ENCODE results near the gene RNFT2. TPM values are rescaled to one million over a fixed set of nuclear protein-coding genes. Genes with fewer than 3 reads are reported as not detected.

The RNFT2 gene
- polyA plus RNA-seq, 6 donors from 2014 or later: 1.4 to 3.5 (median 2.5) TPM

DNA sequence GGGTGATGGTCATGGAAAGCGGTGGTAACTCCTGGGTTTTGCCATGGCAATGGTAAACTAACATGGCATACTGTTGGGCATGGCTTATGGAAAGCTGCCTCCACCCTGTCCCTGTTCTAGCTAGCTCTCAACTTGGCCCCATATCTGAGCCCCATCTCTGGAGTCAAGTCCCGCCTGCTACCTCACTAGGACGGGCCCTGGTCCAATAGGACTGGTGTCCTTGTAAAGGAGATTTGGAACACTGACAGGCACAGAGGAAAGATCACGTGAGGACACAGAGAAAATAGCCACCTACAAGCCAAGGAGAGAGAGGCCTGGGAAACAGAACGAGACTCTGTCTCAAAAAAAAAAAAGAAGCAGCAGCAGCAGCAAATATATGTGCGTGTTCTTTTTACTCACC is 59.8 kb downstream of the RNFT2 start:
- H3K4me1 Mint-ChIP-seq: peaks cover 11 to 12% (median 12%) of the 10 kb centered on the region in 3 donors
- peaks cover 4 to 24% of the 10 kb centered on the region in 2 donors for H3K36me3 Mint-ChIP-seq
- peak overlapping the region in 2 of 8 donors; percentile 4 to 41 for H3K4me3 Mint-ChIP-seq
- no peaks in the 10 kb centered on the region for H3K27me3 Mint-ChIP-seq
- no peak for ATAC-seq (ENCODE audit: low read depth in 2 of 2)
- H3K9me3 Mint-ChIP-seq: peaks cover 0 to 39% (median 22%) of the 10 kb centered on the region in 7 donors
- H3K27ac Mint-ChIP-seq: peak overlapping the region in 1 of 6 donors; percentile 93
- no peak for DNase-seq

DNA sequence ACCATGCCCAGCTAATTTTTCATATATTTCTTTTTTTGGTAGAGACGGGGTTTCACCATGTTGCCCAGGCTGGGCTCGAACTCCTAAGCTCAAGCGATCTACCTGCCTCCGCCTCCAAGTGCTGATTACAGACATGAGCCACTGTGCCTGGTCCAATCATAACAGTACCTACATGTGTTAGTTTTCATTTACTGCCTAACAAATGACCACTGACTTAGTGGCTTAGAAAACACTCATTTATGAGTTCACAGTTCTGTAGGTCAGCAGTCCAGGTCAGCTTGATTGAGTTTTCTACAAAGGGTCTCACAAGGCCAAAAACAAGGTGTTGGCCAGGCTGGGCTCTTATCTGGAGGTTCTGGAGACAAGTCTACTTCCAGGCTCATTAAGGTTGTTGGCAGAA is 60.6 kb downstream of the RNFT2 start:
- Mint-ChIP-seq H3K9me3 (peaks cover 0 to 39% (median 24%) of the 10 kb centered on the region in 7 donors), H3K4me1 (peaks cover 13 to 19% (median 18%) of the 10 kb centered on the region in 3 donors), H3K27ac (peak overlapping the region in 1 of 6 donors; percentile 47), H3K4me3 (no peak overlapping the region), H3K36me3 (peaks cover 4 to 24% of the 10 kb centered on the region in 2 donors), H3K27me3 (no peaks in the 10 kb centered on the region)
- ATAC-seq (ENCODE audit: low read depth in 2 of 2) (no peak), DNase-seq (no peak)

DNA sequence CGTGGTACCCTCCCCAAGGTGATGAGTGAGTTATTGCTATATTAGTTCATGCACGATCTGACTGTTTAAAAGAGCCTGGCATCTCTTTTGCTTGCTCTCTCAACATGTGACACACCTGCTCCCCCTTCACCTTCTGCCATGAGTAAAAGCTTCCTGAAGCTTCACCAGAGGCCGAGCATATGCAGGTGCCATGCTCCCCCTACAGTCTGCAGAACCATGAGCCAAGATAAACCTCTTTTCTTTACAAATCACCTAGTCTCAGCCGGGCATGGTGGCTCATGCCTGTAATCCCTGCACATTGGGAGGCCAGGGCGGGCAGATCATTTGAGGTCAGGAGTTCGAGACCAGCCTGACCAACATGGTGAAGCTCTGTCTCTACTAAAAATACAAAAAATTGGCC is 61.8 kb downstream of the RNFT2 start:
- Mint-ChIP-seq H3K27me3 (no peaks in the 10 kb centered on the region), H3K27ac (peak overlapping the region in 2 of 6 donors; percentile 69 to 92), H3K4me1 (peaks cover 18 to 31% (median 30%) of the 10 kb centered on the region in 3 donors)

DNA sequence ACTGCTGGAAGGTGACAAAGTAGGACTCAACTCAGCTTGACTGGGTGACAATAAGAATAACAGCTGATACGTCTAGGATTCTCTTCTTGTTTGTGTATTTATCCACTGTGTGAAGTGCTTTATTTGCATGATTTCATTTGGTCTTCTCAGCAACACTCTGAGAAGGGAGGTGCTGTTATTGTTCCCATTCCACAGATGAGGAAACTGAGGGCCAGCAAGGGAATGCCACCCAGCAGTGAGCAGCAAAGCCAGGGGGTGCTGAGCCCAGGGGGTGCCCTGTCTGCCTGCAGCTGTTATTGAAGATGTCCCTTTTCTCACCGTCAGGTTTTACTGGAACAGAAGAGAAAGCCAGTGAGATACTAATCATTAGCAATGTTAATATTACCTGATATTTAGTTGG is 62.8 kb downstream of the RNFT2 start:
- DNase-seq (no peak), ATAC-seq (ENCODE audit: low read depth in 2 of 2) (no peak)
- no peaks in the 10 kb centered on the region for H3K27me3 Mint-ChIP-seq
- H3K9me3 Mint-ChIP-seq: peaks cover 0 to 37% (median 24%) of the 10 kb centered on the region in 7 donors
- H3K4me3 Mint-ChIP-seq: no peak overlapping the region
- peaks cover 21 to 39% (median 33%) of the 10 kb centered on the region in 3 donors for H3K4me1 Mint-ChIP-seq
- H3K36me3 Mint-ChIP-seq: peaks cover 4 to 24% of the 10 kb centered on the region in 2 donors
- peak overlapping the region in 5 of 6 donors; percentile 86 to 95 (median 92) for H3K27ac Mint-ChIP-seq

More for the DNA sequence above, 61.8 kb downstream of the RNFT2 start:
- peaks cover 4 to 24% of the 10 kb centered on the region in 2 donors for H3K36me3 Mint-ChIP-seq
- no peak for ATAC-seq (ENCODE audit: low read depth in 2 of 2)
- DNase-seq: no peak
- peaks cover 0 to 37% (median 24%) of the 10 kb centered on the region in 7 donors for H3K9me3 Mint-ChIP-seq
- no peak overlapping the region for H3K4me3 Mint-ChIP-seq

DNA sequence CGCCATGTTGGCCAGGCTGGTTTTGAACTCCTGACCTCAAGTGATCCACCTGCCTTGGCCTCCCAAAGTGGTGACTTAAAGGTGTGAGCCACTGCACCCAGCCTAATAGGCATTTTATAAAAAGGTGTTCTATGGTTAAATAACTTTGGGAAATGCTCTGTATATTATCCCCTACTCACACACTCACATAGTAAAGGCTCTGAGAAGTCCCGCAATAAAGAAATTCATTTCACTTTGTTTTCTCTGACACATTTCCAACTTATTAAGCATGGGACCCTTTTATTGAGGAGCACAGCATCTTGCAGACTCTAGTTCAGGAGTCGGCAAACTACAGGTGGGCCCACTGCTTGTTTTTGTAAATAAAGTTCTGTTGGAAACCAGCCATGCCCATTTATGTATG is 63.9 kb downstream of the RNFT2 start:
- Mint-ChIP-seq H3K4me3 (no peak overlapping the region), H3K27ac (peak overlapping the region; percentile 74 to 99 (median 96)), H3K4me1 (peaks cover 26 to 44% (median 38%) of the 10 kb centered on the region in 3 donors), H3K27me3 (no peaks in the 10 kb centered on the region), H3K36me3 (peaks cover 4 to 24% of the 10 kb centered on the region in 2 donors), H3K9me3 (peaks cover 0 to 37% (median 24%) of the 10 kb centered on the region in 7 donors)
- no peak for ATAC-seq (ENCODE audit: low read depth in 2 of 2)
- DNase-seq: no peak

DNA sequence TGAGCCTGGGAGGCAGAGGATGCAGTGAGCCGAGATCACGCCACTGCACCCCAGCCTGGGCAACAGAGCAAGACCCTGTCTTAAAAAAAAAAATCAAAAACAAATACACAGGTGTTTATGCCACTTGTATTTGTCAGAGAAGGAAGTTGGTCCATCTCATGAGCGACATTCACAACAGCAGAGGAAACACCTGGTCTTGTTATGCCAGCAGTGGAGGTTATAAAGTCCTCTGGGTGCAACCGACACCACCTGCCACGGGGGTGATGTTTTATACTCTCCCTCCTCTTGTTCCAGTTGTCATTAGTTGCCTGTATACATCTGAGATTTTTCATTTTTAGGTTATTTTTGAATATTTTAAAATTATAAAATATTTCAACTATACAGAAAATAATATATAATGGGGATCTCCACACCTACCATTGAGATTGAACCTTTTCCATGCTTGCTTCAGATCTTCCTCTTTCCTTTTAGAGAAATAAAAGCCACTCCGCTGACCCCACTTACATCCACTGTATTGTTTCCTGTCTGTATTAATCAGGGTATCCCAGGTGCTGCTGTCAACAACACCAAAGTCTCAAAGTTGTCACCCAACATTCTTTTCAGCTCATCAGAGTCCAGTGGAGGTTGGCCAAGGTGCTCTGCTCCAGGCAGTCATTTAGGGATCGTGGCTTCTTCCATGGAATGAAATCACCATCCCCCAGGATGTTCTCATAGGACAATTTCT is 65.1 kb downstream of the RNFT2 start:
- DNase-seq (peak; percentile 80), ATAC-seq (ENCODE audit: low read depth in 2 of 2) (peak; percentile 91 to 92)
- Mint-ChIP-seq H3K27ac (peak overlapping the region; percentile 94 to 99 (median 98)), H3K9me3 (peaks cover 0 to 30% (median 20%) of the 10 kb centered on the region in 7 donors), H3K4me3 (peak overlapping the region; percentile 14 to 90 (median 75)), H3K36me3 (peaks cover 4 to 17% of the 10 kb centered on the region in 2 donors), H3K27me3 (no peaks in the 10 kb centered on the region), H3K4me1 (peaks cover 32 to 50% (median 47%) of the 10 kb centered on the region in 3 donors)

DNA sequence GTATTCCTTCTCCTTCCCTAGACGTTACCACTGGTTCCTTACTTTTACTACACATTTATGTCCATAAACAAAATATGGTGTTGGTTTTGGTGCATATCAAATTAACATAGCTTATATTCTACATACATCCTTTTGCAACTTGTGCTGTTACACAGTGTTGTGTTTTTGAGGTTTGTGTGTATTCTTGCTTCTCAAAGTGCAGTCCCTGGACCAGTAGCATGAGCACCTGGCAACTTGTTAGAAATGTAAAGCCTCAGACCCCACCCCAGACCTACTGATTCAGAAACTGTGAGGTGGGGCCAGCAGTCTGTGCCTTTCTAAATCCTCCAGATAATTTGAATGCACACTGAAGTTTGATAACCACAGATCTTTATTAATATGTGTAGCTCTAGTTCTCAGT is 65.9 kb downstream of the RNFT2 start:
- peaks cover 4 to 12% of the 10 kb centered on the region in 2 donors for H3K36me3 Mint-ChIP-seq
- H3K4me1 Mint-ChIP-seq: peaks cover 32 to 50% (median 48%) of the 10 kb centered on the region in 3 donors
- ATAC-seq (ENCODE audit: low read depth in 2 of 2): no peak
- no peak for DNase-seq
- H3K27ac Mint-ChIP-seq: peak overlapping the region; percentile 94 to 99 (median 98)
- peak overlapping the region in 6 of 8 donors; percentile 60 to 90 (median 76) for H3K4me3 Mint-ChIP-seq
- H3K27me3 Mint-ChIP-seq: no peaks in the 10 kb centered on the region
- peaks cover 0 to 25% (median 15%) of the 10 kb centered on the region in 7 donors for H3K9me3 Mint-ChIP-seq

DNA sequence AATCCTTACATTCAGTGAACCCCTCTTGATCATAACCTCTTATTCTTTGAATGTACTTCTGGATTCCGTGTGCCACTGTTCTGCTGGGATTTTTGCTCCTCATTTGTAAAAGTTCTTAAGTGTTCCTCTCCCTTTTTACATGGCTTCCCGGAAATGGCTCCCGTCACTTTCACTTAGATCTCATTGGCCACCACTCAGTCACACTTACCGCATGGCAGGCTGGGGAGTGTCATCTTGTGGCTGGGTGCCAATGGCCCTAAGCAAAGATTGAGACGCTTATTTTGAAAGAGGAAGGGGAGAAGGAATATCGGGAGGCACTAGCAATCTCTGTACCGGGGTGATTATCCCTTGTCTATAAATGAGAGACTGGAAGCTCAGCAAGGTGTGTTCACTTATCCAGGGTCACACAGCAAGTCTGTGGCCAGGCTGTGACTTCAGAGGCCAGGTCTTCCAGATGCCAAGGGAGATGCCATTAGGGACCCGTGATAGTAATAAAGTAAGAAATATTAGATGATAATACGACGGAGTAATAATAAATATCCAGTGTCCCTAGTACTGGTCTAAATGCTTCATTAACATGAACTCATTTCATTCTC is 68.8 kb downstream of the RNFT2 start:
- Mint-ChIP-seq H3K27me3 (no peaks in the 10 kb centered on the region), H3K4me1 (peaks cover 26 to 55% (median 44%) of the 10 kb centered on the region in 3 donors), H3K4me3 (peak overlapping the region in 2 of 8 donors; percentile 1 to 54), H3K27ac (peak overlapping the region in 5 of 6 donors; percentile 31 to 91 (median 81)), H3K9me3 (peaks cover 0 to 6% (median 4%) of the 10 kb centered on the region in 7 donors), H3K36me3 (no peaks in the 10 kb centered on the region)
- DNase-seq: no peak
- ATAC-seq (ENCODE audit: low read depth in 2 of 2): no peak

DNA sequence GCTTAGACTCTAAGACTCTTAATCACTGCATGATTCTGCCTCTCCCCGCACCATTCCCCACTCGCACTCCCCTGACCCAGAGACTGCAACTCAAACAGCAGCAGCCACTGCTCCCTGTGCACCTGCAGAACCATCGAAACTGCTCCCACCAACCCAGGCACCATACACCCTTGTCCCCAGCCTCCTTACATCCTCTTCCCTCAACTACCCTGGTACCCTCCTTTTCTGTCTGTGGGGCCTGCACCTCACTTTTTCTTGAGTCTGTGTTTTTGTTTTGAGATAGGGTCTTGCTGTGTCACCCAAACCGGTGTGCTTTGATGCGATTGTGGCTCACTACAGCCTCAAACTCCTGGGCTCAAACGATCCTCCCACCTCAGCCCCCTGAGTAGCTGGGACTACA is 69.4 kb downstream of the RNFT2 start:
- peaks cover 0 to 5% (median 4%) of the 10 kb centered on the region in 7 donors for H3K9me3 Mint-ChIP-seq
- DNase-seq: no peak
- H3K4me1 Mint-ChIP-seq: peaks cover 29 to 57% (median 47%) of the 10 kb centered on the region in 3 donors
- ATAC-seq (ENCODE audit: low read depth in 2 of 2): no peak
- no peaks in the 10 kb centered on the region for H3K36me3 Mint-ChIP-seq
- peak overlapping the region in 1 of 8 donors; percentile 54 for H3K4me3 Mint-ChIP-seq
- no peaks in the 10 kb centered on the region for H3K27me3 Mint-ChIP-seq
- peak overlapping the region in 4 of 6 donors; percentile 74 to 88 (median 82) for H3K27ac Mint-ChIP-seq

DNA sequence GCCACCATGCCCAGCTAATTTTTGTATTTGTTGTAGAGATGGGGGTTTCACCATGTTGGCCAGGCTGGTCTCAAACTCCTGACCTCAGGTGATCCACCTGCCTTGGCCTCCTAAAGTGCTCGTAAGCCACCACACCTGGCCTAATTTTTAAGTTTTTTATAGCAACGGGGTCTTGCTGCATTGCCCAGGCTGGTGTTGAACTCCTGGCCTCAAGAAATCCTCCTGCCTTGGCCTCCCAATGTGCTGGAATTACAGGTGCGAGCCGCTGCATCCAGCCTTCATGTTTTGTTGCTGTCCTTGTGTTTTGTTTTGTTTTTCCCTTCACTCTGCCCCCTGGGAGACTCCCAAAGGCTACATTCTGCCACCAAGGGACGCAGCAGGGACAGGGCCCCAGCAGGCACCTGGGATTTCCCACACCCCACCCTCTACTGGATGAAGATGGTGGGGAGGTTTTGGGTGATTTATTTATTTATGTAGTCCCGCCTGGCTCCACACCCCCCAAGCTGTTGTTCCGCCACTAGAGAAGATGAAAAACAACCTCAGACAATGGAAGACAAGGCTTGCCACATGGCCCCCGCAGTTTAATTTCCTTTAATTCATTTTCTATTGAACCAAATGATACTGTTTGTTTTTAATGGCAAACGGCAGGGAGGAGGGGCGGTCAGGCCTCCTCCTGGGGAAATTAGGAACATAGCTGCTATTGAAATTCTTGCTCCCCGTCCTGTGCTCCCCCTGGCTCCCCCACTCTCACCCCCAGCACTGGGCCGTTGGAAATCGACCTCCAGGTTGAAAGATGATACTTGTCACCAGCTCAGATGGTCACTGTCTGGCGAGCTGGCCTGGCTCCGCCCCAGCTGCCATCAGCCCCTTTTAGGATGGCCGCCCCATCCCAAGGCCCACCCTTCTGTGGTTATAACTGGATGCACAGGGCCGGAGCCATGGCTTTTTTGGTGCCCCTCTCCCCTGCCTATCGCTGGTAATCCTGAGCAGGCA is 70.3 kb downstream of the RNFT2 start:
- Mint-ChIP-seq H3K4me1 (peaks cover 30 to 54% (median 48%) of the 10 kb centered on the region in 3 donors), H3K9me3 (peaks cover 0 to under 1% (median 0%) of the 10 kb centered on the region in 7 donors), H3K4me3 (peak overlapping the region in 1 of 8 donors; percentile 54), H3K27me3 (no peaks in the 10 kb centered on the region), H3K36me3 (no peaks in the 10 kb centered on the region), H3K27ac (peak overlapping the region; percentile 29 to 81 (median 59))
- no peak for DNase-seq
- ATAC-seq (ENCODE audit: low read depth in 2 of 2): no peak

DNA sequence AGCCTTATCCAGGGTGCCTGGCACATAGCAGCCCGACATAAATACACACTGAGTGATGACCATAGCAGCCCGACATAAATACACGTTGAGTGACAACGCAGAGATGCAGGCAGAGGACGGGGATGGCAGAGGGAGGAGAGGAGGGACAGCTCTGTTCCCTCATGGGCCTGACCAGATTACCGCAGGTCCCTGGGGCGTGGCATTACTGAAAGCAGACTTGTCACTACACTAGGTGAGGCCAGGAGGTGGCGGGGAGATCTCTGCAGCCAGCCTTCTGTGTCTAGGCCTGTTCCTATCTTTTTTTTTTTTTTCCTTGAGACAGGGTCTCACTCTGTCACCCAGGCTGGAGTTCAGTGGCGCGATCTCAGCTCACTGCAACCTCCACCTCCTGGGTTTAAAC is 74.1 kb downstream of the RNFT2 start:
- Mint-ChIP-seq H3K36me3 (no peaks in the 10 kb centered on the region), H3K4me1 (peaks cover 36 to 63% (median 59%) of the 10 kb centered on the region in 3 donors), H3K4me3 (peak overlapping the region in 2 of 8 donors; percentile 25 to 37), H3K9me3 (no peaks in the 10 kb centered on the region), H3K27ac (peak overlapping the region in 3 of 6 donors; percentile 51 to 79 (median 73)), H3K27me3 (no peaks in the 10 kb centered on the region)
- DNase-seq (no peak), ATAC-seq (ENCODE audit: low read depth in 2 of 2) (no peak)

DNA sequence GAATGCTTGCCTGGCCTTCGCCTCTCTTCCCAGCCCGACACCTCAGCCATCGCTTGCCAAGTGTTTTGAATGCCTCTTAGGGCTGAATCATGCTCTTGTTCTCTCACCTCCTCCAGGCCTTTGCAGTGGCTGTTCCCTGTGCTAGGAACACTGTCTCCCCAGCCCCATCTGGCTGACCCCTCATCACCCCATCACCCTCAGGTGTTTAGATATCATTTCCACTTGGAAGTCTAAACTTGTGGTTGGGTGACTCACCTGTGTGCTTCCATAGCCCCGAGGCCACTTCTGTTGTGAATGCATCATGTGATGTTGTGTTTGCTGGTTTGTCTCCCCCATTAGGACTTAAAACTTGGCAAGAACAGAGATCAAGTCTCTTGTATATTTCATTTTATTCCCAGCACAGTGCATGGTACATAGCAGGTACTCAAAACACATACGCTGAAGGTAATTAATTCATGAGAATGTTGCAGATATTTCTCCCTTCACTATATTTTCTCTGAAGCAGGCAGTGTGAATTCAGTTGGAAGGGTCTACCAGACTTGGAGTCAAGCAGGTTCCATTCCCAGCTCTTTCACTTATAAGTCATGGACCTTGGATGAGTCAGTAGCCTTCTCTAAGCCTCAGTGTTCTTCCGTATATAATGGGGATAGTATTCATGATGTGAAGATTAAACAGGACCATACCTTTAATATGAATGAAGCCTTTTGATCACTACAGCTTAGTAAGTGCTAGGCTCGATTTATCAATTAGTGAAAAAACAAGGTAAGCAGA is 75.3 kb downstream of the RNFT2 start:
- H3K27me3 Mint-ChIP-seq: no peaks in the 10 kb centered on the region
- H3K9me3 Mint-ChIP-seq: no peaks in the 10 kb centered on the region
- peaks cover 44 to 67% (median 66%) of the 10 kb centered on the region in 3 donors for H3K4me1 Mint-ChIP-seq
- DNase-seq (no peak), ATAC-seq (ENCODE audit: low read depth in 2 of 2) (no peak)
- no peaks in the 10 kb centered on the region for H3K36me3 Mint-ChIP-seq
- peak overlapping the region in 5 of 6 donors; percentile 47 to 93 (median 90) for H3K27ac Mint-ChIP-seq
- H3K4me3 Mint-ChIP-seq: peak overlapping the region in 3 of 8 donors; percentile 31 to 80 (median 50)
